ENCODE results near the gene UGT2B28.
"Not testable (repeated sequence)": the region's sequence is repeated elsewhere in the genome, so short reads cannot be mapped to it uniquely, and the experiment has no call there.

The UGT2B28 gene

GRCh38 chr4:69343558-69344420 lies 63.5 kb downstream of the UGT2B28 start:
- DNase-seq (ENCODE audit: low read depth in 3 of 3), result not testable (repeated sequence)
